Choroid plexus epithelial cell (primary cell): ENCODE results near the gene PAK5.

Experiments
- DNase-seq: peaks from one replicate; pipeline ENCODE4 v3.0.0-alpha.2; 2010; ENCODE audit warnings: low read depth
- H3K4me3 ChIP-seq: 2 replicates; pipeline ENCODE4 v1.5.1; 2011; ENCODE audit warnings: low read depth, mild to moderate bottlenecking, control low read depth, low read length, moderate library complexity
- CTCF ChIP-seq: conservative IDR thresholded peaks from 2 replicates; pipeline ENCODE4 v1.5.1; 2011; ENCODE audit warnings: low read depth, mild to moderate bottlenecking, control low read depth, inconsistent platforms, low read length, moderate library complexity

PAK5 gene

GRCh38 chr20:9829835-9830234 is 9.0 kb downstream of the PAK5 start:
- DNase-seq = no peak
- TF ChIP-seq CTCF = no peak
- H3K4me3 ChIP-seq = no peak overlapping the region

- no peak for DNase-seq
- no peak for TF ChIP-seq CTCF
- no peak overlapping the region for H3K4me3 ChIP-seq
Observed at GRCh38 chr20:9817654-9818053, 21.2 kb downstream of the PAK5 start.

GRCh38 chr20:9815632-9816031 is 23.2 kb downstream of the PAK5 start:
- DNase-seq = no peak
- no peak for TF ChIP-seq CTCF
- no peak overlapping the region for H3K4me3 ChIP-seq

- no peak for TF ChIP-seq CTCF
- H3K4me3 ChIP-seq = no peak overlapping the region
- no peak for DNase-seq
Observed at GRCh38 chr20:9810738-9811137, 28.1 kb downstream of the PAK5 start.

GRCh38 chr20:9809271-9809670 is 29.6 kb downstream of the PAK5 start:
- DNase-seq = no peak
- TF ChIP-seq CTCF = no peak
- H3K4me3 ChIP-seq = no peak overlapping the region

GRCh38 chr20:9808166-9808565 is 30.7 kb downstream of the PAK5 start:
- no peak overlapping the region for H3K4me3 ChIP-seq
- no peak for TF ChIP-seq CTCF
- DNase-seq = no peak

- no peak for DNase-seq
- H3K4me3 ChIP-seq = no peak overlapping the region
- TF ChIP-seq CTCF = no peak
Observed at GRCh38 chr20:9807136-9807535, 31.7 kb downstream of the PAK5 start.
